ENCODE results near the gene ACACA.

The ACACA gene

DNA sequence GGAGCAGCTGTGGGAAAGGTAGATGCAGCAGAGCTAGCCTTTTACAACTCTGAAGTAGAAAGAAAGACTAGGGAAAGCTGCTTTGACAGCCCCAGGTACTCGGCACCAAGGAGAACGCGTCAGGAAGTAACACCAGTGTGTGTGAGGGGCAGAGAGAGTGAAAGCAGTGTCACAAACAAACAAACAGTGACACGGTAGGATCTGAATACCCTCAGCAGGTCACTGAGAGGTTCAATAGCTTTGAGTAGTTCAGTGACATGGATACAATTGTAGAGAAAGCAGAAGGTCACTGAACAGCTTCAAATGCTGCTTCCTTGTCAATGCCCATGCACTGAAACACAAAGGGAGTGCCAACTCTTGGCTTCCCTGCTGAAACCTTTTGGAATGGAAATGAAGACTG, 181.2 kb downstream of the ACACA start:
- H3K4me3 ChIP-seq (replicated peaks in 1 of 2; ENCODE audit: low read depth in 2 of 2, low read length in 2 of 2), result no peak overlapping the region
- no peak for DNase-seq (ENCODE audit: low read depth in 2 of 2)
- TF ChIP-seq CTCF (IDR thresholded peaks at IDR 0.05; ENCODE audit: low read depth, low read length), result no peak

DNA sequence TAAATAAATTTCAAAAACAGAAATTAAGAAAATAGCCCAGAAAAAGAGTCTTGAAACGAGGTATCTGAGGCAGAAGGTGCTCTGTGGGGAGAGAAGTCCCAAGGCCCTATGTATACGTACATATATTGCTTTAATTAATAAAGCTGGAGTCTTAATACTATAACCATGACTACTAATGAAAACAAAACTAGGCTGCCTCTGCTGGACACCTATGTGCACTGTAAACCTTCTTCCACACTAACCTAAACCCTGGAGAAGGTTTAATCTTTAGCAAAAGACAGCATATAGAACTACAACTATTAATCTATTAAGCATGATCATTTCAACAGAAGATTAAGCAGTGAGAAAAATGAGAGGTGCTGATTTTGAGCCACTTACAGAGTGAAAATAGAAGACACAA, 184.8 kb downstream of the ACACA start:
- H3K4me3 ChIP-seq (replicated peaks in 1 of 2; ENCODE audit: low read depth in 2 of 2, low read length in 2 of 2), result no peak overlapping the region
- DNase-seq (ENCODE audit: low read depth in 2 of 2), result no peak
- TF ChIP-seq CTCF (IDR thresholded peaks at IDR 0.05; ENCODE audit: low read depth, low read length), result peak; percentile 4

DNA sequence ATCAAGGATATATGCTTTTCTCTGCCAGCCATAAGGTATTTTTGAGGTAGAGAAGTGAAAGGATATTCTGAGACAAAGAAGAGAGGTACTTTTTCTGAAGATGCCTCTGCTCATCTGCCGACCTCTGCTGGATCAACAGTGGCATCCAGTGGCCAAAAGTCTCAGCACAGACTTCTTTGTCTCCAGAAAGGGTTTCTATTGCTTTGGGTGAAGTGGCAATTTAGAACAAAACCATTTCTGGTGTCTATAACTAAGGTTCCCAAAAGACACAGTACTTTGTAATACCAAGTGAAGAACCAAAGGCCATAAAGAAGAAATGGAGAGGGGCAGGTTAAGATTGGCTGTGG, 186.1 kb downstream of the ACACA start:
- peak; percentile 49 to 50 for DNase-seq (ENCODE audit: low read depth in 2 of 2)
- TF ChIP-seq CTCF (IDR thresholded peaks at IDR 0.05; ENCODE audit: low read depth, low read length), result peak; percentile 56
- no peak overlapping the region for H3K4me3 ChIP-seq (replicated peaks in 1 of 2; ENCODE audit: low read depth in 2 of 2, low read length in 2 of 2)

GRCh38 chr17:37219876-37220606, 186.6 kb downstream of the ACACA start:
- DNase-seq (ENCODE audit: low read depth in 2 of 2), result peak in 1 of 2 donors; percentile 7
- TF ChIP-seq CTCF (IDR thresholded peaks at IDR 0.05; ENCODE audit: low read depth, low read length), result no peak
- no peak overlapping the region for H3K4me3 ChIP-seq (replicated peaks in 1 of 2; ENCODE audit: low read depth in 2 of 2, low read length in 2 of 2)

DNA sequence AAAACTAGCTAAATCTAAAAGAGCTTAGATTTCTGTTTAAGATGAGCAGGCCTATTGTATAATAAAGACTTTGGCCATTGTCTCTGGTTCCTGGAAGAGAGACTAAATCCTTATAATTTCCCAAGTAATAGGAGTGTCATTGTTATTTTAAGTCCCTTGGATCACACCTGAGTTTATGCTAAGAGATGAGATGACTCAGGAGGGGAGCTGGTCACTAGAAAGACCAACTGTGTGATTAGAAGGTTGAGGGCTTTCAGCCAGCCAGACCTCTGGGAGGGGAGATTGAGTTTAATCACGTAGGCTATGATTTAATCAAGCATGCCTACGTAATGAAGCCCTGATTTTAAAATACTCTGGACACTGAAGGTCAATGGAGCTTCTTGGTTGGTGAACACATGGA, 187.8 kb downstream of the ACACA start:
- TF ChIP-seq CTCF (IDR thresholded peaks at IDR 0.05; ENCODE audit: low read depth, low read length), result no peak
- H3K4me3 ChIP-seq (replicated peaks in 1 of 2; ENCODE audit: low read depth in 2 of 2, low read length in 2 of 2), result no peak overlapping the region
- no peak for DNase-seq (ENCODE audit: low read depth in 2 of 2)

GRCh38 chr17:37214416-37214815, 192.2 kb downstream of the ACACA start:
- TF ChIP-seq CTCF (IDR thresholded peaks at IDR 0.05; ENCODE audit: low read depth, low read length), result no peak
- H3K4me3 ChIP-seq (replicated peaks in 1 of 2; ENCODE audit: low read depth in 2 of 2, low read length in 2 of 2), result no peak overlapping the region
- no peak for DNase-seq (ENCODE audit: low read depth in 2 of 2)

DNA sequence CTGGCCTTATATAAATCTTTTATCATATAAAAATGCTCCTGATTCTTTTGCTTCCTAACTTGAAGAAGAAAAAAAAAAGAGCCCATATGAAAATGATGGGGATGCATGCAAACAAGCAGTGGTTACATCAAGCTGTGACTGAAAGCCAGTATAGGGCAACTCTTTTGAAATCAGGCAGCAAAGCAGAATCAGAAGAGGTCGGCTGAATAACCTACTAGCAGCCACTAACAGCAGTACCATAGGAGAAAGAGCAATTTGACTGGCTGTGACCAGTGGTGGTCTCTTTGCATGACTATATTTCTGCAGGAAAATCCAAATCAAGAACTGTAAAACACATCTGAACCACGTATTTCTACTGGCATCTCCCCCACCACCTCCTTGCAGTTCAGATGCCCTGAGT, 192.7 kb downstream of the ACACA start:
- DNase-seq (ENCODE audit: low read depth in 2 of 2), result no peak
- H3K4me3 ChIP-seq (replicated peaks in 1 of 2; ENCODE audit: low read depth in 2 of 2, low read length in 2 of 2), result no peak overlapping the region
- no peak for TF ChIP-seq CTCF (IDR thresholded peaks at IDR 0.05; ENCODE audit: low read depth, low read length)

Measured in cardiac fibroblast (primary cell).